ENCODE measurements around the gene AQP9. TPM values are rescaled to one million over a fixed set of nuclear protein-coding genes. Genes with fewer than 3 reads are reported as not detected.

Gene AQP9
- 0.11 and 0.52 TPM in 2 replicates for total RNA-seq

GRCh38 chr15:58138106-58138505 is at the start of gene AQP9:
TSS of gene AQP9 (plus strand) at chr15:58138381. CDS start at chr15:58138566, 185 bp downstream.

Small RNA genes lying within 50 kb of the gene (small RNA-seq; reads per million reads assigned to genes)
- gene MTCO3P23, result not detected

Other genes starting within 250 kb of the AQP9 start
- 13.7 and 21.8 TPM in 2 replicates for gene ALDH1A2, start 72.7 kb upstream of the AQP9 start, total RNA-seq